IPS-18c (cell line): ENCODE results near the gene KCNIP4.
A peak's percentile ranks its signal among the peaks of the same experiment; 100 is the strongest.
"Not testable (repeated sequence)": the region's sequence is repeated elsewhere in the genome, so short reads cannot be mapped to it uniquely, and the experiment has no call there.

ENCODE experiments used
- H3K4me3 ChIP-seq: 2 replicates; pipeline ENCODE4 v1.7.0; 2013; ENCODE audit warnings: low read depth, mild to moderate bottlenecking, low read length, moderate library complexity; ENCODE audit not compliant: insufficient read depth
- H3K9me3 ChIP-seq: one replicate; pipeline ENCODE4 v1.6.1; 2013; ENCODE audit warnings: mild to moderate bottlenecking, low read length, moderate library complexity; ENCODE audit not compliant: control insufficient read depth, insufficient read depth

Gene KCNIP4

GRCh38 chr4:21948347-21949072, at the start of gene KCNIP4:
KCNIP4 (minus strand) TSS chr4:21948772.
- no peaks in the 10 kb centered on the region for H3K9me3 ChIP-seq
- peak within 1 kb of the TSS; percentile 75 for H3K4me3 ChIP-seq

DNA sequence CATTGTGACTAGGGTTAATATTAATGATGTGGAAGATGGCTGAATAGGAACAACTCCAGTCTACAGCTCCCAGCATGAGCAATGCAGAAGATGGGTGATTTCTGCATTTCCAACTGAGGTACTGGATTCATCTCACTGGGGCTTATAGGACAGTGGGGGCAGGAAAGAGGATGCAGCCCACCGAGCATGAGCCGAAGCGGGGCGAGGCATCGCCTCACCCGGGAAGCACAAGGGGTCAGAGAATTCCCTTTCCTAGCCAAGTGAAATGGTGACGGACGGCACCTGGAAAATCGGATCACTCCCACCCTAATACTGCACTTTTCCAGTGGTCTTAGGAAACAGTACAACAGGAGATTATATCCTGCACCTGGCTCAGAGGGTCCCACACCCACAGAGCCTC, 48.0 kb upstream of the KCNIP4 start:
- H3K9me3 ChIP-seq, H3K4me3 ChIP-seq: not testable (repeated sequence)

- Histone ChIP-seq H3K4me3 (no peak overlapping the region), H3K9me3 (no peaks in the 10 kb centered on the region)
Measured at GRCh38 chr4:21992330-21992729, 43.8 kb upstream of the KCNIP4 start.

GRCh38 chr4:21991562-21991961, 43.0 kb upstream of the KCNIP4 start:
- Histone ChIP-seq H3K9me3 (no peaks in the 10 kb centered on the region), H3K4me3 (no peak overlapping the region)

- Histone ChIP-seq H3K4me3 (no peak overlapping the region), H3K9me3 (no peaks in the 10 kb centered on the region)
Measured at GRCh38 chr4:21991050-21991449, 42.5 kb upstream of the KCNIP4 start.

GRCh38 chr4:21989351-21989750, 40.8 kb upstream of the KCNIP4 start:
- H3K9me3 ChIP-seq = no peaks in the 10 kb centered on the region
- H3K4me3 ChIP-seq = no peak overlapping the region

- no peak overlapping the region for H3K4me3 ChIP-seq
- no peaks in the 10 kb centered on the region for H3K9me3 ChIP-seq
Measured at GRCh38 chr4:21986307-21986706, 37.7 kb upstream of the KCNIP4 start.

GRCh38 chr4:21982087-21982486, 33.5 kb upstream of the KCNIP4 start:
- H3K9me3 ChIP-seq = no peaks in the 10 kb centered on the region

DNA sequence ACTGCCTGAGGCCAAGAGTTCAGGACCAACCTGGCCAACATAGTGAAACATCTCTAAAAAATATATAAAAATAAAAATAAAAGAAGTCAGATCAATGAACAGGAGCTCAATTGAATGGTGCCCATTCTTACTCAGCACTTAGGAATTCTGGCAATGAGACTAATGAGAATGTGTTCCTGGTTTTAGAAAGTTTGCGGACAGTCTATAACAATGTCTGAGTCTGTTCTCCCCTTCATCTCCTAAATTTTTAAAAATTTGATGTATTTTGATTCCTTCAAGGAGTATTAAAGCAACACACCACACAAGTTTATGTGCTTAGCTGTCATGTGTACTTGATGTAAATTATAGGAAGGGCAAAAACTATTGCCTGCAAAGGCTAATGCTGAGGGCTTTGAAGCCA, 30.6 kb upstream of the KCNIP4 start:
- Histone ChIP-seq H3K4me3 (no peak overlapping the region), H3K9me3 (no peaks in the 10 kb centered on the region)

More at GRCh38 chr4:21982087-21982486, 33.5 kb upstream of the KCNIP4 start:
- H3K4me3 ChIP-seq = no peak overlapping the region

- no peaks in the 10 kb centered on the region for H3K9me3 ChIP-seq
- H3K4me3 ChIP-seq = no peak overlapping the region
Measured at GRCh38 chr4:21976166-21976565, 27.6 kb upstream of the KCNIP4 start.

GRCh38 chr4:21973850-21974249, 25.3 kb upstream of the KCNIP4 start:
- H3K9me3 ChIP-seq = no peaks in the 10 kb centered on the region
- no peak overlapping the region for H3K4me3 ChIP-seq

GRCh38 chr4:21964762-21965319, 16.3 kb upstream of the KCNIP4 start:
- H3K4me3 ChIP-seq = no peak overlapping the region
- H3K9me3 ChIP-seq = no peaks in the 10 kb centered on the region

- Histone ChIP-seq H3K4me3 (no peak overlapping the region), H3K9me3 (no peaks in the 10 kb centered on the region)
Measured at GRCh38 chr4:21962691-21963090, 14.1 kb upstream of the KCNIP4 start.

GRCh38 chr4:21960793-21961192, 12.2 kb upstream of the KCNIP4 start:
- Histone ChIP-seq H3K9me3 (no peaks in the 10 kb centered on the region), H3K4me3 (no peak overlapping the region)

GRCh38 chr4:21954916-21955315, 6.3 kb upstream of the KCNIP4 start:
- no peak overlapping the region for H3K4me3 ChIP-seq
- no peaks in the 10 kb centered on the region for H3K9me3 ChIP-seq

- Histone ChIP-seq H3K4me3 (no peak overlapping the region), H3K9me3 (no peaks in the 10 kb centered on the region)
Measured at GRCh38 chr4:21953653-21954052, 5.1 kb upstream of the KCNIP4 start.

DNA sequence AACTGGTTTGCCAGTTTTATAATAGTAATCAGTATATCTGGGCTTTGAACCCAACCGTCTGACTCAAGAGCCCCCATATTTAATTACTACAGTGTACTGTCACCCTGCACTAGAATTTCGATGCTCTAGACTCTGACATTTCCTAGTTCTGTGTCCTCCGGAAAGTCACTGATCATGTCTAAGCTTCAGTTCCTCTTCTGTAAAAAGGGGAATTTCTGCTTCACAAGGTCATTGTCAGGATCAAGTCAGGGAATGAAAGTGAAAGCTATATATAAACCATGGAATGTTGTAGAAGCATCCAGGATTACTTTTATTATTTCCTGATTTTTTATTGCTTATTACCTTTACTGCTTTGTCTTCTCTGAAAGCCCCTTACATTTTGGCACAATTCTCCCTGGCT, 4.0 kb upstream of the KCNIP4 start:
- no peak overlapping the region for H3K4me3 ChIP-seq

DNA sequence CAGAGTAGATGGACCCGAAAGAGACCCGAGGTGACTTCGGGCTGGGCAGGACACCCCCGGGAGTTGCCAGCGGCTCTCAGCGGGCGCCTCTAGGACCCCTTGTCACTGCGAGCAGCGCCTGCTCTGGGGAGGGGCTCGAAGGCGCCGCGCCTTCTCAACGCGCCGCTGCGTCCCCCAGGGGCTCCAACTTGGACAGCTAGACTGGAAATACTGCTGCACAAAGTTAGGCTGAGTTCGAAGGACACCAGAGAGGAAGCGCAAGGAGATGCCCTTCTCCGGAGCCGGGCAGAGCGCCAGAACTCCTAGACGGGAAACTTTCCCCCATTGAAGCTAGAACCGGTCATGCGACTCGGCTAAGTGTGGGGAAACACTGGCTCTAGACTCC, 493 bp upstream of the KCNIP4 start:
- peak overlapping the region; percentile 60 for H3K4me3 ChIP-seq
- H3K9me3 ChIP-seq = no peaks in the 10 kb centered on the region

More for the DNA sequence above, 4.0 kb upstream of the KCNIP4 start:
- H3K9me3 ChIP-seq = no peaks in the 10 kb centered on the region
